Activated T-helper 1 cell treated with anti-CD3 and anti-CD28 coated beads, Interleukin-12 subunit alpha, Interleukin-12 subunit beta, Interleukin-2, Interleukin-4 antibody, amounts not matched to agents 30 ng/mL and 10 ng/mL and 1 ng/mL, durations not matched to agents 14 hours and 24 hours and 36 hours (primary cell): ENCODE results near the gene ASCL1. TPM values are rescaled to one million over a fixed set of nuclear protein-coding genes. Genes with fewer than 3 reads are reported as not detected.

ENCODE experiments used
- total RNA-seq: library from RNA; stranded (reverse); gene quantifications from 2 replicates; pipeline ENCODE4 v1.2.3, GENCODE V29; 2022

Gene ASCL1
- total RNA-seq, 1 donor from 2014 or later, result 0.08 TPM

Other genes with a start within 250 kb of the ASCL1 start
- gene PAH, start 40.4 kb upstream of the ASCL1 start, total RNA-seq, result not detected in 2 replicates